GM12892 (cell line): ENCODE results near the gene POU4F2.

Experiments used
- POLR2A ChIP-seq: IDR thresholded peaks from 2 replicates; pipeline ENCODE4 v1.6.1; 2011; ENCODE audit warnings: low read depth, low read length, control low read depth
- POLR2AphosphoS5 ChIP-seq: IDR thresholded peaks from 2 replicates; pipeline ENCODE4 v1.6.1; 2011; ENCODE audit warnings: low read depth, low read length, control low read depth
- TAF1 ChIP-seq: IDR thresholded peaks from 2 replicates; pipeline ENCODE4 v1.6.1; 2011; ENCODE audit warnings: low read depth, mild to moderate bottlenecking, control low read depth, low read length, borderline replicate concordance

DNA sequence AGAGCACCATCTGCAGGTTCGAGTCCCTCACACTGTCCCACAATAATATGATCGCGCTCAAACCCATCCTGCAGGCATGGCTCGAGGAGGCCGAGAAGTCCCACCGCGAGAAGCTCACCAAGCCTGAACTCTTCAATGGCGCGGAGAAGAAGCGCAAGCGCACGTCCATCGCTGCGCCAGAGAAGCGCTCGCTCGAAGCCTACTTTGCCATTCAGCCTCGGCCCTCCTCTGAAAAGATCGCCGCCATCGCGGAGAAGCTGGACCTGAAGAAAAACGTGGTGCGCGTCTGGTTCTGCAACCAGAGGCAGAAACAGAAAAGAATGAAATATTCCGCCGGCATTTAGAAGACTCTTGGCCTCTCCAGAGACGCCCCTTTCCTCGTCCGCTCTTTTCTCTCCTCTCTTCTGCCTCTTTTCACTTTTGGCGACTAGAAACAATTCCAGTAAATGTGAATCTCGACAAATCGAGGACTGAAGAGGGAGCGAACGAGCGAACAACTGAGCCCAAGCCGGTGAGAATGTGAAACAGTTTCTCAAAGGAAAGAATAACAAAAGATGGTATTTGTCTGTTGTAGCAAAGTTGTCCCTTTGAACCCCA lies 1.9 kb downstream of the POU4F2 start:
- TF ChIP-seq POLR2A (no peak), TAF1 (no peak), POLR2AphosphoS5 (no peak)
